Activated T-cell treated with anti-CD3 and anti-CD28 coated beads for 4 hours (primary cell): ENCODE results near the gene SLAMF9.
"Not testable (repeated sequence)": the region's sequence is repeated elsewhere in the genome, so short reads cannot be mapped to it uniquely, and the experiment has no call there.

Experiments used
- DNase-seq: peaks from one replicate; pipeline ENCODE4 v3.0.0-alpha.2; 2020

SLAMF9 gene

GRCh38 chr1:159920202-159920601 is 33.8 kb downstream of the SLAMF9 start:
- DNase-seq, result no peak

GRCh38 chr1:159919236-159919865 is 34.7 kb downstream of the SLAMF9 start:
- DNase-seq, result no peak

GRCh38 chr1:159918352-159919200 is 35.5 kb downstream of the SLAMF9 start:
- no peak for DNase-seq

- no peak for DNase-seq
Observed at GRCh38 chr1:159917533-159918351, 36.3 kb downstream of the SLAMF9 start.

- DNase-seq, result no peak
Observed at GRCh38 chr1:159916242-159917051, 37.6 kb downstream of the SLAMF9 start.

- DNase-seq, result no peak
Observed at GRCh38 chr1:159915571-159916241, 38.3 kb downstream of the SLAMF9 start.

- DNase-seq, result no peak
Observed at GRCh38 chr1:159914252-159915018, 39.6 kb downstream of the SLAMF9 start.

- DNase-seq, result no peak
Observed at GRCh38 chr1:159913451-159914192, 40.4 kb downstream of the SLAMF9 start.

- DNase-seq, result no peak
Observed at GRCh38 chr1:159911326-159912070, 42.5 kb downstream of the SLAMF9 start.

GRCh38 chr1:159908031-159908940 is 45.8 kb downstream of the SLAMF9 start:
- no peak for DNase-seq

GRCh38 chr1:159906960-159907359 is 47.1 kb downstream of the SLAMF9 start:
- DNase-seq, result no peak

- not testable (repeated sequence) for DNase-seq
Observed at GRCh38 chr1:159904036-159904435, 50.0 kb downstream of the SLAMF9 start.

GRCh38 chr1:159902541-159902940 is 51.5 kb downstream of the SLAMF9 start:
- DNase-seq, result no peak
